ENCODE data around the gene ENTPD8. TPM values are rescaled to one million over a fixed set of nuclear protein-coding genes. Genes with fewer than 3 reads are reported as not detected.

ENTPD8 gene
- polyA plus RNA-seq, 1 donor = 14.2 TPM

GRCh38 chr9:137396227-137396626 is 44.9 kb downstream of the ENTPD8 start:
- Histone ChIP-seq H3K4me3 (ENCODE audit: low read length) (no peak overlapping the region), H3K36me3 (ENCODE audit: control insufficient read depth, insufficient read depth, low read length) (peaks cover 19% of the 10 kb centered on the region), H3K9me3 (ENCODE audit: control insufficient read depth, low read depth, low read length) (peaks cover 19% of the 10 kb centered on the region), H3K4me1 (ENCODE audit: control insufficient read depth, insufficient read depth, low read length) (peaks cover 21% of the 10 kb centered on the region), H3K27me3 (ENCODE audit: control insufficient read depth, insufficient read depth, low read length) (no peaks in the 10 kb centered on the region), H3K27ac (ENCODE audit: low read length) (no peak overlapping the region)
- DNase-seq = no peak
- no CpG with 5 or more reads among the region's 15 CpGs for WGBS (ENCODE audit: insufficient coverage, low lambda C conversion rate)

- DNase-seq = no peak
- Histone ChIP-seq H3K4me1 (ENCODE audit: control insufficient read depth, insufficient read depth, low read length) (peaks cover 20% of the 10 kb centered on the region), H3K36me3 (ENCODE audit: control insufficient read depth, insufficient read depth, low read length) (peaks cover 22% of the 10 kb centered on the region), H3K27me3 (ENCODE audit: control insufficient read depth, insufficient read depth, low read length) (no peaks in the 10 kb centered on the region), H3K27ac (ENCODE audit: low read length) (no peak overlapping the region), H3K9me3 (ENCODE audit: control insufficient read depth, low read depth, low read length) (peaks cover 19% of the 10 kb centered on the region), H3K4me3 (ENCODE audit: low read length) (no peak overlapping the region)
- no CpG with 5 or more reads among the region's 11 CpGs for WGBS (ENCODE audit: insufficient coverage, low lambda C conversion rate)
These were observed 45.5 kb downstream of the ENTPD8 start for GRCh38 chr9:137395666-137396010.

- DNase-seq = no peak
- no CpG with 5 or more reads among the region's 36 CpGs for WGBS (ENCODE audit: insufficient coverage, low lambda C conversion rate)
- Histone ChIP-seq H3K4me3 (ENCODE audit: low read length) (no peak overlapping the region), H3K36me3 (ENCODE audit: control insufficient read depth, insufficient read depth, low read length) (peaks cover 22% of the 10 kb centered on the region), H3K27me3 (ENCODE audit: control insufficient read depth, insufficient read depth, low read length) (no peaks in the 10 kb centered on the region), H3K9me3 (ENCODE audit: control insufficient read depth, low read depth, low read length) (peaks cover 19% of the 10 kb centered on the region), H3K4me1 (ENCODE audit: control insufficient read depth, insufficient read depth, low read length) (peaks cover 20% of the 10 kb centered on the region), H3K27ac (ENCODE audit: low read length) (no peak overlapping the region)
These were observed 46.1 kb downstream of the ENTPD8 start for GRCh38 chr9:137394866-137395665.

GRCh38 chr9:137393176-137394150 is 47.7 kb downstream of the ENTPD8 start:
- no peak for DNase-seq
- Histone ChIP-seq H3K4me1 (ENCODE audit: control insufficient read depth, insufficient read depth, low read length) (peaks cover 4% of the 10 kb centered on the region), H3K36me3 (ENCODE audit: control insufficient read depth, insufficient read depth, low read length) (peaks cover 23% of the 10 kb centered on the region), H3K4me3 (ENCODE audit: low read length) (no peak overlapping the region), H3K27ac (ENCODE audit: low read length) (no peak overlapping the region), H3K9me3 (ENCODE audit: control insufficient read depth, low read depth, low read length) (peaks cover 14% of the 10 kb centered on the region), H3K27me3 (ENCODE audit: control insufficient read depth, insufficient read depth, low read length) (no peaks in the 10 kb centered on the region)
- no CpG with 5 or more reads among the region's 28 CpGs for WGBS (ENCODE audit: insufficient coverage, low lambda C conversion rate)

- Histone ChIP-seq H3K27me3 (ENCODE audit: control insufficient read depth, insufficient read depth, low read length) (no peaks in the 10 kb centered on the region), H3K4me1 (ENCODE audit: control insufficient read depth, insufficient read depth, low read length) (peaks cover 13% of the 10 kb centered on the region), H3K36me3 (ENCODE audit: control insufficient read depth, insufficient read depth, low read length) (peaks cover 23% of the 10 kb centered on the region), H3K4me3 (ENCODE audit: low read length) (no peak overlapping the region), H3K27ac (ENCODE audit: low read length) (no peak overlapping the region), H3K9me3 (ENCODE audit: control insufficient read depth, low read depth, low read length) (peaks cover 9% of the 10 kb centered on the region)
- no peak for DNase-seq
- no CpG with 5 or more reads among the region's 23 CpGs for WGBS (ENCODE audit: insufficient coverage, low lambda C conversion rate)
These were observed 48.7 kb downstream of the ENTPD8 start for GRCh38 chr9:137392232-137393007.

GRCh38 chr9:137391411-137391754 is 49.8 kb downstream of the ENTPD8 start:
- no CpG with 5 or more reads among the region's 22 CpGs for WGBS (ENCODE audit: insufficient coverage, low lambda C conversion rate)
- peaks cover 19% of the 10 kb centered on the region for H3K4me1 ChIP-seq (ENCODE audit: control insufficient read depth, insufficient read depth, low read length)
- H3K36me3 ChIP-seq (ENCODE audit: control insufficient read depth, insufficient read depth, low read length) = peaks cover 23% of the 10 kb centered on the region
- DNase-seq = peak in 1 of 2 donors; percentile 48
- H3K27ac ChIP-seq (ENCODE audit: low read length) = no peak overlapping the region
- no peak overlapping the region for H3K4me3 ChIP-seq (ENCODE audit: low read length)
- no peaks in the 10 kb centered on the region for H3K27me3 ChIP-seq (ENCODE audit: control insufficient read depth, insufficient read depth, low read length)
- peaks cover 3% of the 10 kb centered on the region for H3K9me3 ChIP-seq (ENCODE audit: control insufficient read depth, low read depth, low read length)

GRCh38 chr9:137390553-137391410 is 50.4 kb downstream of the ENTPD8 start:
- no peak overlapping the region for H3K4me3 ChIP-seq (ENCODE audit: low read length)
- no peaks in the 10 kb centered on the region for H3K27me3 ChIP-seq (ENCODE audit: control insufficient read depth, insufficient read depth, low read length)
- peaks cover 19% of the 10 kb centered on the region for H3K4me1 ChIP-seq (ENCODE audit: control insufficient read depth, insufficient read depth, low read length)
- peaks cover 3% of the 10 kb centered on the region for H3K9me3 ChIP-seq (ENCODE audit: control insufficient read depth, low read depth, low read length)
- DNase-seq = peak in 1 of 2 donors; percentile 32
- peaks cover 23% of the 10 kb centered on the region for H3K36me3 ChIP-seq (ENCODE audit: control insufficient read depth, insufficient read depth, low read length)
- H3K27ac ChIP-seq (ENCODE audit: low read length) = peak overlapping the region; percentile 15
- no CpG with 5 or more reads among the region's 42 CpGs for WGBS (ENCODE audit: insufficient coverage, low lambda C conversion rate)

- no peaks in the 10 kb centered on the region for H3K27me3 ChIP-seq (ENCODE audit: control insufficient read depth, insufficient read depth, low read length)
- H3K9me3 ChIP-seq (ENCODE audit: control insufficient read depth, low read depth, low read length) = peaks cover 3% of the 10 kb centered on the region
- DNase-seq = no peak
- no peak overlapping the region for H3K27ac ChIP-seq (ENCODE audit: low read length)
- H3K4me3 ChIP-seq (ENCODE audit: low read length) = no peak overlapping the region
- H3K36me3 ChIP-seq (ENCODE audit: control insufficient read depth, insufficient read depth, low read length) = peaks cover 20% of the 10 kb centered on the region
- H3K4me1 ChIP-seq (ENCODE audit: control insufficient read depth, insufficient read depth, low read length) = peaks cover 19% of the 10 kb centered on the region
- no CpG with 5 or more reads among the region's 13 CpGs for WGBS (ENCODE audit: insufficient coverage, low lambda C conversion rate)
These were observed 51.8 kb downstream of the ENTPD8 start for GRCh38 chr9:137389428-137389746.

- Histone ChIP-seq H3K9me3 (ENCODE audit: control insufficient read depth, low read depth, low read length) (peaks cover under 1% of the 10 kb centered on the region), H3K4me3 (ENCODE audit: low read length) (no peak overlapping the region), H3K4me1 (ENCODE audit: control insufficient read depth, insufficient read depth, low read length) (peaks cover 19% of the 10 kb centered on the region), H3K36me3 (ENCODE audit: control insufficient read depth, insufficient read depth, low read length) (peaks cover 19% of the 10 kb centered on the region), H3K27me3 (ENCODE audit: control insufficient read depth, insufficient read depth, low read length) (no peaks in the 10 kb centered on the region), H3K27ac (ENCODE audit: low read length) (no peak overlapping the region)
- no peak for DNase-seq
- no CpG with 5 or more reads among the region's 47 CpGs for WGBS (ENCODE audit: insufficient coverage, low lambda C conversion rate)
These were observed 52.3 kb downstream of the ENTPD8 start for GRCh38 chr9:137388589-137389427.
